ENCODE data around the gene TEKT4. TPM values are rescaled to one million over a fixed set of nuclear protein-coding genes. Genes with fewer than 3 reads are reported as not detected.
"Not testable (repeated sequence)": the region's sequence is repeated elsewhere in the genome, so short reads cannot be mapped to it uniquely, and the experiment has no call there.

The TEKT4 gene
- polyA plus RNA-seq, 2 of the 4 experiments (the other 2 are of a cell fraction) = not detected

DNA sequence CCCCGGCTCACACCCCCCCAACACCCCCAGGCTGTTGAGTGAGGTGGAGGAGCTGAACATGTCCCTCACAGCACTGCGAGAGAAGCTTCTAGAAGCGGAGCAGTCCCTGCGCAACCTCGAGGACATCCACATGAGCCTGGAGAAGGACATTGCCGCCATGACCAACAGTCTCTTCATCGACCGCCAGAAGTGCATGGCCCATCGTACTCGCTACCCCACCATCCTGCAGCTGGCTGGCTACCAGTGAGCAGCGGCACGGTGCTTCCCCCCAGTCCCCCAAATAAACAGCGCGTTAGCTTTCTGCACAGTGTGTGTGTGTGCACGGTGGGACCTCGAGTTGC is 5.3 kb downstream of the TEKT4 start:
- Histone ChIP-seq H3K4me1 (no peaks in the 10 kb centered on the region), H3K9me3 (no peaks in the 10 kb centered on the region), H3K27ac (no peak overlapping the region), H3K4me2 (no peak overlapping the region), H3K4me3 (no peak overlapping the region)
- no peak for FAIRE-seq
- ChIA-PET CTCF (interaction anchor here (1.8 to 2.9 kb wide), 2 partner anchors 11 to 81 kb away, joined by 4 to 15 read pairs; no protein-coding TSS in a partner anchor), POLR2A (no interaction called here)
- TF ChIP-seq, protein P1, sequence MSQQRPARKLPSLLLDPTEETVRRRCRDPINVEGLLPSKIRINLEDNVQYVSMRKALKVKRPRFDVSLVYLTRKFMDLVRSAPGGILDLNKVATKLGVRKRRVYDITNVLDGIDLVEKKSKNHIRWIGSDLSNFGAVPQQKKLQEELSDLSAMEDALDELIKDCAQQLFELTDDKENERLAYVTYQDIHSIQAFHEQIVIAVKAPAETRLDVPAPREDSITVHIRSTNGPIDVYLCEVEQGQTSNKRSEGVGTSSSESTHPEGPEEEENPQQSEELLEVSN (IDR thresholded peaks at IDR 0.05; ENCODE audit: borderline replicate concordance, low read depth) = no peak
- TF ChIP-seq HOXB5 (CRISPR knock-in tag; IDR thresholded peaks at IDR 0.05) (no peak), HDAC2 (IDR thresholded peaks at IDR 0.05) (no peak), MAZ (IDR thresholded peaks at IDR 0.05; ENCODE audit: borderline replicate concordance, low read depth, low read length) (no peak), RCOR1 (IDR thresholded peaks at IDR 0.05; ENCODE audit: low read depth, low read length) (no peak), MYC (IDR thresholded peaks at IDR 0.05; ENCODE audit: borderline replicate concordance, low read length) (no peak), USF2 (IDR thresholded peaks at IDR 0.05) (no peak), CHD2 (IDR thresholded peaks at IDR 0.05; ENCODE audit: low read length, partially characterized antibody) (no peak), JUN (IDR thresholded peaks at IDR 0.05) (no peak), POLR2A (IDR thresholded peaks at IDR 0.05; ENCODE audit: low read length) (no peak), NFE2L2 (conservative IDR thresholded peaks at IDR 0.05; ENCODE audit: low read length) (no peak), KDM1A (IDR thresholded peaks at IDR 0.05; ENCODE audit: low read depth) (no peak), RNF2 (IDR thresholded peaks at IDR 0.05; ENCODE audit: borderline replicate concordance, low read depth) (no peak), FOXS1 (CRISPR knock-in tag; IDR thresholded peaks at IDR 0.05) (no peak), SREBF2 (IDR thresholded peaks at IDR 0.05) (no peak)
- TF ChIP-seq, protein P2, sequence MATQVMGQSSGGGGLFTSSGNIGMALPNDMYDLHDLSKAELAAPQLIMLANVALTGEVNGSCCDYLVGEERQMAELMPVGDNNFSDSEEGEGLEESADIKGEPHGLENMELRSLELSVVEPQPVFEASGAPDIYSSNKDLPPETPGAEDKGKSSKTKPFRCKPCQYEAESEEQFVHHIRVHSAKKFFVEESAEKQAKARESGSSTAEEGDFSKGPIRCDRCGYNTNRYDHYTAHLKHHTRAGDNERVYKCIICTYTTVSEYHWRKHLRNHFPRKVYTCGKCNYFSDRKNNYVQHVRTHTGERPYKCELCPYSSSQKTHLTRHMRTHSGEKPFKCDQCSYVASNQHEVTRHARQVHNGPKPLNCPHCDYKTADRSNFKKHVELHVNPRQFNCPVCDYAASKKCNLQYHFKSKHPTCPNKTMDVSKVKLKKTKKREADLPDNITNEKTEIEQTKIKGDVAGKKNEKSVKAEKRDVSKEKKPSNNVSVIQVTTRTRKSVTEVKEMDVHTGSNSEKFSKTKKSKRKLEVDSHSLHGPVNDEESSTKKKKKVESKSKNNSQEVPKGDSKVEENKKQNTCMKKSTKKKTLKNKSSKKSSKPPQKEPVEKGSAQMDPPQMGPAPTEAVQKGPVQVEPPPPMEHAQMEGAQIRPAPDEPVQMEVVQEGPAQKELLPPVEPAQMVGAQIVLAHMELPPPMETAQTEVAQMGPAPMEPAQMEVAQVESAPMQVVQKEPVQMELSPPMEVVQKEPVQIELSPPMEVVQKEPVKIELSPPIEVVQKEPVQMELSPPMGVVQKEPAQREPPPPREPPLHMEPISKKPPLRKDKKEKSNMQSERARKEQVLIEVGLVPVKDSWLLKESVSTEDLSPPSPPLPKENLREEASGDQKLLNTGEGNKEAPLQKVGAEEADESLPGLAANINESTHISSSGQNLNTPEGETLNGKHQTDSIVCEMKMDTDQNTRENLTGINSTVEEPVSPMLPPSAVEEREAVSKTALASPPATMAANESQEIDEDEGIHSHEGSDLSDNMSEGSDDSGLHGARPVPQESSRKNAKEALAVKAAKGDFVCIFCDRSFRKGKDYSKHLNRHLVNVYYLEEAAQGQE (IDR thresholded peaks at IDR 0.05) = no peak
- ATAC-seq = no peak
- WGBS (ENCODE audit: missing lambda C conversion rate) = 75% methylated on average over 11 of the region's 16 CpGs
- no peak for DNase-seq (ENCODE audit: low read depth in 1 of 2, low spot score in 1 of 2)

- ChIA-PET CTCF (interaction anchor here (1.8 to 2.9 kb wide), 2 partner anchors 12 to 80 kb away, joined by 4 to 15 read pairs; no protein-coding TSS in a partner anchor), POLR2A (no interaction called here)
- no peak overlapping the region for H3K27ac ChIP-seq
- WGBS (ENCODE audit: missing lambda C conversion rate) = 65% methylated on average over 4 of the region's 5 CpGs
- ATAC-seq (no peak), FAIRE-seq (no peak), DNase-seq (ENCODE audit: low read depth in 1 of 2, low spot score in 1 of 2) (no peak)
- no peak for TF ChIP-seq NR3C1 (IDR thresholded peaks at IDR 0.05)
- TF ChIP-seq EHF (CRISPR knock-in tag; IDR thresholded peaks at IDR 0.05) = no peak
- TF ChIP-seq HEYL (CRISPR knock-in tag; IDR thresholded peaks at IDR 0.05) = no peak
- no peak for TF ChIP-seq ZC3H11A (IDR thresholded peaks at IDR 0.05)
- no peak for TF ChIP-seq NPAS2 (CRISPR knock-in tag; IDR thresholded peaks at IDR 0.05; ENCODE audit: borderline replicate concordance)
- no peak for TF ChIP-seq RFX5 (IDR thresholded peaks at IDR 0.05)
- TF ChIP-seq RNF2 (IDR thresholded peaks at IDR 0.05; ENCODE audit: borderline replicate concordance, low read depth) = no peak
- TF ChIP-seq USF2 (IDR thresholded peaks at IDR 0.05) = no peak
- no peak for TF ChIP-seq KDM5A (IDR thresholded peaks at IDR 0.05)
- no peak overlapping the region for H3K4me3 ChIP-seq
- H3K9me3 ChIP-seq = no peaks in the 10 kb centered on the region
- no peak overlapping the region for H3K4me2 ChIP-seq
- H3K4me1 ChIP-seq = no peaks in the 10 kb centered on the region
Observed at GRCh38 chr2:94877129-94877528, 5.9 kb downstream of the TEKT4 start.

DNA sequence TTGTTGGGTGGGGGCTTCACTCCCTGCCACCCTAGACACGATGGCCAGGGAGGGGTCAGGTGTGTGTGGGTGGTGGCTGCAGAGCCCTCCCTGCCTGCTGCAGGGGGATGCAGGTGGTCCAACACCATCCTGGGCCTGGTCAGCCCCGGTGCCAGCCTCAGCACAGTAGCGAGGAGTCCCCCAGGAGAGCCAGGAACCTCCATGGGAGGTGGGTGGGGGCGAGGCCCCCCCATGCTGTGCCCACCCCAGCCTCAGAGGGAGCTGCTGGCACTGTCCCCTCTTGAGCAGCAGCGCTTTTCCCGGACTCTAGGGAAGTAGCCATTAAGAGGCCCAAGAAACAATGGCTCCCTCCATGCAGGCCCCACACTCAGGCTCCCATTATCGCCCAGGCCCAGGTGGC is 7.3 kb downstream of the TEKT4 start:
- DNase-seq (ENCODE audit: low read depth in 1 of 2, low spot score in 1 of 2); H3K4me2 ChIP-seq; H3K27ac ChIP-seq; FAIRE-seq; H3K9me3 ChIP-seq; H3K4me3 ChIP-seq; H3K4me1 ChIP-seq; CTCF ChIA-PET; POLR2A ChIA-PET; ATAC-seq: not testable (repeated sequence)
- 72% methylated on average over 3 of the region's 7 CpGs for WGBS (ENCODE audit: missing lambda C conversion rate)
